GM12872 (cell line): ENCODE data around the gene ARHGAP24.
A peak's percentile ranks its signal among the peaks of the same experiment; 100 is the strongest.

Source experiments
- CTCF ChIP-seq: IDR thresholded peaks from 3 replicates; pipeline ENCODE4 v1.5.1; 2011; ENCODE audit warnings: low read depth, mild to moderate bottlenecking, low read length, moderate library complexity; ENCODE audit not compliant: insufficient read depth

ARHGAP24 gene

DNA sequence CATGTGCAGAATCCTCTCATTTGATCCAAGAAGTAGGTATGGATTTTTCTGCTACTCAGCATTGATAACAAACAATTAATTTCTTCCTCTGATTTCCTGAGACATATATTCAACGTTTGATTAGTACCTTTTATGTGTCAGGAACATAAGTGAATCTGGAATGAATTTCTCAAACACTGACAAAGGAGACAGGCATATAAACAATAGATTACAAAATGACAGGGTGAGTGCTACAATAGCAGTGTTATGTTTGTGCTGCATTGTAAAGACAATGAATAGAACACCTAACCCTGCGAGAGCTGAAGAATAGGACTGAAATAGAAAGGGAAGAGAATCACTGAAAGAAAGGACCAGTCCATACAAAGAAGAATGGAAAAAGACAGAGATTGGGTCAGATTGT is 52.9 kb downstream of the ARHGAP24 start:
- no peak for TF ChIP-seq CTCF

DNA sequence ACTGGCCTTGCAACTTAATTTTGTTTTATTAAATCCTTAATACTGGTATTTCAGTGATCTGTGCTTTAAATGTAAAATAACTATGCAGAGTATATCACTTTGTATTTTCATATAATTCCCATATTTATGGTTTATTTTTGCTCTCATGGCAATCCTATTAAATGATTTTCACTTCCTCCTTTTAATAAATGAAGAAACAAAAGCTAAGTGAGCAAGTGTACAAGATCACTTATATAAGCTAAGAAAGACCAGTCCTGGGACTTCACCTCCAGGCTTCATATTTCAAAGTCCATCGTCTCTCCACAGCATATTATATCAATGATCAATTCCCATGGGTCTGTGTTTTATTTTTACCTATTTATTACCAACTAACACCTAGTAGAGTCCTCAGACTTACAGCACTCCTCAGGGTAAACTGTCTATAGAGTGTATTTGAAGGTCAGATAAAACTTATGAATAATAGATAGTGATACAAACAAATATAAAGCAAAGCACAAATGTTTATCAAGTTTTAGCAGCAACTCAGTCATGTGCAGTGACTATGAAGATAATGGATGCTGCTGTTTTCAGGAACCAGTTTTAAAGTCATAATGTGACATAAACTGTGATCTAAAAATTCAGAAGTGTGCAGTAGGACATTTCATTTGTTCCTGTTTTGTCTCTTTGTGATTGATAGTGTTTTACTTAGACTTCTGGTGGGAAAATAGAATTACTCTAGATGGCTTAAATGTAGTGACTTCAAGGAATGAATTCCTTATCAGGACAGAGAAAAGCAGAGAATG is 56.8 kb downstream of the ARHGAP24 start:
- no peak for TF ChIP-seq CTCF

- no peak for TF ChIP-seq CTCF
These were observed 59.2 kb downstream of the ARHGAP24 start for GRCh38 chr4:85534120-85534519.

- TF ChIP-seq CTCF = no peak
These were observed 68.9 kb downstream of the ARHGAP24 start for GRCh38 chr4:85543832-85544231.

DNA sequence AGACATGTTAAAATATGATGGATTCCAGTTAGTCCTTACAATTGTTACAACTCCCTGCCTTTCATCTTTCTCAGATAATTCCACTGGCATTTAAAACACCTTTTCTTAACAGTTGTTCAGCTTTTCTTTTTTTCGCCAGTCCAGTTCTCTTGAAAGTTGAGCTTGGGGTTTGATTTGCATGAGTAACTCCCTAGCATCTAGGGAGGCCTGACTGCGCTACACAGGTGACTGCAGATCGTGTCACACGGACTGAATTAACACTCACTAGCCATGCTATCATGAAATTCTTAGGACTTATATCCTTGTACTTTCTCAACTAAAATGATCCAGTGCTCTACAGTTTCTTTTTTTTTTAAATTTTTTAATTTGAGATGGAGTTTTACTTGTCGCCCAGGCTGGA is 69.8 kb downstream of the ARHGAP24 start:
- no peak for TF ChIP-seq CTCF

- TF ChIP-seq CTCF = peak; percentile 9; the same call in 1 of the 3 replicates
These were observed 73.2 kb downstream of the ARHGAP24 start for GRCh38 chr4:85548116-85548515.

- TF ChIP-seq CTCF = no peak
These were observed 73.9 kb downstream of the ARHGAP24 start for GRCh38 chr4:85548841-85549240.
